ENCODE data around the gene ATXN3. TPM values are rescaled to one million over a fixed set of nuclear protein-coding genes. Genes with fewer than 3 reads are reported as not detected.

The ATXN3 gene
- polyA plus RNA-seq, 1 donor (not counting 4 experiments of a cell fraction or from before 2014, with no cell fraction given): 27.6 TPM

DNA sequence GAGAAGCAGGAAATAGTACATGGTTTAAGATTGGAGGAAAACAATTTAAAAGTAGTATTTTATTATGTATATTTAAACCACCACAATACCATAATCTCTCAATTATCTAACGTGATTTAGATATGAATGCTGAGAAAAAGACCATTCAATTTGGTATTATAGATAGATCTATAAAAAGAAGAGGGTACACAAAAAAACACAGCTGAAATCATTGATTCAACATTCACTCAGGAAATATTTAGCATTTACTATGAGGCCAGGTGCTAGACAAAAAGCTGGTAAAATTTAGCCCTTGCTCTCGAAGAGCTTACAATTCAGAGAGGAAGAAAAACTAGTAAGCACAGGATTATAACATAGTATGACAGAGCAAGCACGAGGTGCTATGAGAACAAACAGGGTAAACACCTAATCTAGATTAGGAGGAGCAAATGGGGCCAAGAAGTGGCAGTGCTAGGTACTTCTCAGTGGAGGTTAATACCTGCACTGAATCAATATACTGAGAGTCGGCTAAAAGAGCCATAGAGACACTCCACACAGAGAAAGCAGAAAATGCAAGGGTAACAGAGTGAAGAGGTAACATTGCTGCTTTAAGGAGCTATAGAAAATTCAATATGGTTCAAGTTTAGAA lies 94.1 kb downstream of the ATXN3 start:
- DNase-seq (ENCODE audit: low read depth, low spot score): no peak
- no peaks in the 10 kb centered on the region for H3K9me3 ChIP-seq (ENCODE audit: control insufficient read depth, low read depth, low read length)
- H3K4me1 ChIP-seq (ENCODE audit: control insufficient read depth, extremely low read depth, insufficient read depth, low read length): no peaks in the 10 kb centered on the region
- no peak for TF ChIP-seq CTCF (optimal IDR thresholded peaks at IDR 0.05 in 1 of 3, IDR thresholded peaks at IDR 0.05 in 1 of 3, conservative IDR thresholded peaks at IDR 0.05 in 1 of 3; ENCODE audit: extremely low read depth in 1 of 3, insufficient read depth in 2 of 3, low read length in 3 of 3)
- no peak for TF ChIP-seq EZH2 (IDR thresholded peaks at IDR 0.05; ENCODE audit: low read length)
- no peaks in the 10 kb centered on the region for H4K20me1 ChIP-seq (ENCODE audit: control insufficient read depth, extremely low read depth, insufficient read depth, low read length)
- no peak overlapping the region for H2AFZ ChIP-seq (ENCODE audit: control insufficient read depth, low read length)
- H3K4me2 ChIP-seq (ENCODE audit: control insufficient read depth, extremely low read depth, insufficient read depth, low read depth, low read length): no peak overlapping the region
- dilution Hi-C loops (cut with MboI; ENCODE audit: extremely low pct_ligation_motif_present, low sequenced_read_pairs): no loop called here
- no peaks in the 10 kb centered on the region for H3K27me3 ChIP-seq (ENCODE audit: control insufficient read depth, extremely low read depth, insufficient read depth, low read length)
- peaks cover 9 to 13% of the 10 kb centered on the region in 2 experiments for H3K36me3 ChIP-seq (ENCODE audit: control insufficient read depth in 2 of 2, extremely low read depth in 1 of 2, insufficient read depth in 2 of 2, low read length in 2 of 2)
- H3K9ac ChIP-seq (ENCODE audit: control insufficient read depth, extremely low read depth, insufficient read depth, low read length): no peak overlapping the region
- no peak overlapping the region for H3K27ac ChIP-seq (ENCODE audit: control insufficient read depth, insufficient read depth, low read length)
- no peak for FAIRE-seq
- H3K4me3 ChIP-seq (ENCODE audit: control insufficient read depth in 2 of 3, extremely low read depth in 1 of 3, insufficient read depth in 2 of 3, low read depth in 1 of 3, low read length in 3 of 3): no peak overlapping the region
- H3K79me2 ChIP-seq (ENCODE audit: control insufficient read depth, insufficient read depth, low read length): no peaks in the 10 kb centered on the region
- H3K9me1 ChIP-seq (ENCODE audit: control insufficient read depth, extremely low read depth, insufficient read depth, low read length): no peaks in the 10 kb centered on the region

GRCh38 chr14:92010644-92011043 lies 95.7 kb downstream of the ATXN3 start:
- no peaks in the 10 kb centered on the region for H4K20me1 ChIP-seq (ENCODE audit: control insufficient read depth, extremely low read depth, insufficient read depth, low read length)
- peaks cover 6 to 12% of the 10 kb centered on the region in 2 experiments for H3K36me3 ChIP-seq (ENCODE audit: control insufficient read depth in 2 of 2, extremely low read depth in 1 of 2, insufficient read depth in 2 of 2, low read length in 2 of 2)
- no peak overlapping the region for H3K27ac ChIP-seq (ENCODE audit: control insufficient read depth, insufficient read depth, low read length)
- no peaks in the 10 kb centered on the region for H3K9me3 ChIP-seq (ENCODE audit: control insufficient read depth, low read depth, low read length)
- no peak for FAIRE-seq
- H3K9me1 ChIP-seq (ENCODE audit: control insufficient read depth, extremely low read depth, insufficient read depth, low read length): no peaks in the 10 kb centered on the region
- no peak overlapping the region for H3K9ac ChIP-seq (ENCODE audit: control insufficient read depth, extremely low read depth, insufficient read depth, low read length)
- H3K4me2 ChIP-seq (ENCODE audit: control insufficient read depth, extremely low read depth, insufficient read depth, low read depth, low read length): no peak overlapping the region
- H3K27me3 ChIP-seq (ENCODE audit: control insufficient read depth, extremely low read depth, insufficient read depth, low read length): no peaks in the 10 kb centered on the region
- H3K4me3 ChIP-seq (ENCODE audit: control insufficient read depth in 2 of 3, extremely low read depth in 1 of 3, insufficient read depth in 2 of 3, low read depth in 1 of 3, low read length in 3 of 3): no peak overlapping the region
- H3K79me2 ChIP-seq (ENCODE audit: control insufficient read depth, insufficient read depth, low read length): no peaks in the 10 kb centered on the region
- no peak for TF ChIP-seq EZH2 (IDR thresholded peaks at IDR 0.05; ENCODE audit: low read length)
- TF ChIP-seq CTCF (optimal IDR thresholded peaks at IDR 0.05 in 1 of 3, IDR thresholded peaks at IDR 0.05 in 1 of 3, conservative IDR thresholded peaks at IDR 0.05 in 1 of 3; ENCODE audit: extremely low read depth in 1 of 3, insufficient read depth in 2 of 3, low read length in 3 of 3): no peak
- DNase-seq (ENCODE audit: low read depth, low spot score): no peak
- dilution Hi-C loops (cut with MboI; ENCODE audit: extremely low pct_ligation_motif_present, low sequenced_read_pairs): no loop called here
- no peak overlapping the region for H2AFZ ChIP-seq (ENCODE audit: control insufficient read depth, low read length)
- H3K4me1 ChIP-seq (ENCODE audit: control insufficient read depth, extremely low read depth, insufficient read depth, low read length): no peaks in the 10 kb centered on the region

Data from keratinocyte (primary cell).